Measurements from ENCODE around the gene PTPRG.
"Not testable (repeated sequence)": the region's sequence is repeated elsewhere in the genome, so short reads cannot be mapped to it uniquely, and the experiment has no call there.

PTPRG gene

DNA sequence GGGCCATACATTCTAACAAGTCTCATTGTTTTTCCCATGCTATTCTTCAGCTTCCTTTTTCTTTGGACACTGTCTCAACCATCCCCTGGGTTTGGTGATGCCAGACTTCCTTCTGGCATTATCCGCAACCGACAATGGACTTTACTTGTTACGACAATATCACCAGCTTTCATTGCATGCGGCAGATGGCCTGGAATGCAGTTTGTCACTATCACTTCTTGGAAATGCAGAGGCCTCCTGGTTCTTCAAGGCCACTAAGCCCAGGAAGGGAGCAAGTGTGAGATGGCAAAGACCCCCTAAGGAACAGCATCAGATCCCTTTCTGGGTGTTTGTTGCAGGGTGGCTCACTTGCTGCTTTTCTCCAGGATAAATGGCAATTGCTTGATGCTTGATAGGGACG lies 128.6 kb downstream of the PTPRG start:
- TF ChIP-seq, protein P1, sequence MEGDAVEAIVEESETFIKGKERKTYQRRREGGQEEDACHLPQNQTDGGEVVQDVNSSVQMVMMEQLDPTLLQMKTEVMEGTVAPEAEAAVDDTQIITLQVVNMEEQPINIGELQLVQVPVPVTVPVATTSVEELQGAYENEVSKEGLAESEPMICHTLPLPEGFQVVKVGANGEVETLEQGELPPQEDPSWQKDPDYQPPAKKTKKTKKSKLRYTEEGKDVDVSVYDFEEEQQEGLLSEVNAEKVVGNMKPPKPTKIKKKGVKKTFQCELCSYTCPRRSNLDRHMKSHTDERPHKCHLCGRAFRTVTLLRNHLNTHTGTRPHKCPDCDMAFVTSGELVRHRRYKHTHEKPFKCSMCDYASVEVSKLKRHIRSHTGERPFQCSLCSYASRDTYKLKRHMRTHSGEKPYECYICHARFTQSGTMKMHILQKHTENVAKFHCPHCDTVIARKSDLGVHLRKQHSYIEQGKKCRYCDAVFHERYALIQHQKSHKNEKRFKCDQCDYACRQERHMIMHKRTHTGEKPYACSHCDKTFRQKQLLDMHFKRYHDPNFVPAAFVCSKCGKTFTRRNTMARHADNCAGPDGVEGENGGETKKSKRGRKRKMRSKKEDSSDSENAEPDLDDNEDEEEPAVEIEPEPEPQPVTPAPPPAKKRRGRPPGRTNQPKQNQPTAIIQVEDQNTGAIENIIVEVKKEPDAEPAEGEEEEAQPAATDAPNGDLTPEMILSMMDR (IDR thresholded peaks at IDR 0.05; ENCODE audit: low read depth, low read length, missing control alignments): no peak
- DNase-seq (ENCODE audit: low read depth): no peak
- in situ Hi-C loops (cut with HindIII; ENCODE audit: low sequenced_read_pairs): no loop called here
- no peak overlapping the region for H3K4me3 ChIP-seq (ENCODE audit: low read depth, low read length)

DNA sequence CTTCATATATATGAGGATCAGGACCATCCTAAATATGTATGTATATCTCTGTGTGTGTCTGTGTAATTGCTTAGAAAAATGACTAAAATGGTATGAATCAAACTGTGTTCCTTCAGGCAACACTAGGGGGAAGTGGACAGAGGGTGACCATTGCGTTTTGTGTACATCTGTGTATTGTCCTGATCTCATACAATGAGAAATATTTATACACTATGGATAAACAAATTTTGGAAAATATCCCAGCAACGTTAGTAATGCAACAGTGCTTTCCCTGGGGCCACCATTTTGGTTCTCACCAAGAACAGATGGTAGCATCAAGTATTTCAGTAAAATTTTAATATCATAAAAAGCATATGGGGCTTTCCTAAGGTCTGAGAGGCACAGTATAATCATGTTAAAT lies 130.1 kb downstream of the PTPRG start:
- no peak overlapping the region for H3K4me3 ChIP-seq (ENCODE audit: low read depth, low read length)
- TF ChIP-seq, protein P1 (IDR thresholded peaks at IDR 0.05; ENCODE audit: low read depth, low read length, missing control alignments): no peak
- no peak for DNase-seq (ENCODE audit: low read depth)
- in situ Hi-C loops (cut with HindIII; ENCODE audit: low sequenced_read_pairs): no loop called here

DNA sequence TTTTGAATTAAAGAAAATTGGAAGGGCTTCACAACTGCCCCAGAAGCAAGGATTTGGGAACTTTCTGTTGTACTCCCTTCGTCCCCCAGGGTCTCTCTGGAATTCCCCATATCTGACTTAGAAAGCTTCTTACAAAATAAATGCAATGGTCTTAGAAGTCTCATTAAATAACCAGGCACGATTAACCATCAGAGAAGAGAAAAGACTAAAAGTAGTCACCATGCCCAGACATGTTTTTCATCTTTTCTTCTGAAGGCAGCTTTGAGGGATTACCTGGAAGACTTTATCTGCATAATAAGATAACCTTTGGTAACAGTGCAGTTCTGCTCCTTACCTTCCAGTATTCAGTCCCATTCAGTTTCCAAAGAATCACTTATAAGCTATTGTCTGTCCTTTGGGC lies 135.9 kb downstream of the PTPRG start:
- DNase-seq (ENCODE audit: low read depth): no peak
- in situ Hi-C loops (cut with HindIII; ENCODE audit: low sequenced_read_pairs): no loop called here
- TF ChIP-seq, protein P1 (IDR thresholded peaks at IDR 0.05; ENCODE audit: low read depth, low read length, missing control alignments): no peak
- no peak overlapping the region for H3K4me3 ChIP-seq (ENCODE audit: low read depth, low read length)

DNA sequence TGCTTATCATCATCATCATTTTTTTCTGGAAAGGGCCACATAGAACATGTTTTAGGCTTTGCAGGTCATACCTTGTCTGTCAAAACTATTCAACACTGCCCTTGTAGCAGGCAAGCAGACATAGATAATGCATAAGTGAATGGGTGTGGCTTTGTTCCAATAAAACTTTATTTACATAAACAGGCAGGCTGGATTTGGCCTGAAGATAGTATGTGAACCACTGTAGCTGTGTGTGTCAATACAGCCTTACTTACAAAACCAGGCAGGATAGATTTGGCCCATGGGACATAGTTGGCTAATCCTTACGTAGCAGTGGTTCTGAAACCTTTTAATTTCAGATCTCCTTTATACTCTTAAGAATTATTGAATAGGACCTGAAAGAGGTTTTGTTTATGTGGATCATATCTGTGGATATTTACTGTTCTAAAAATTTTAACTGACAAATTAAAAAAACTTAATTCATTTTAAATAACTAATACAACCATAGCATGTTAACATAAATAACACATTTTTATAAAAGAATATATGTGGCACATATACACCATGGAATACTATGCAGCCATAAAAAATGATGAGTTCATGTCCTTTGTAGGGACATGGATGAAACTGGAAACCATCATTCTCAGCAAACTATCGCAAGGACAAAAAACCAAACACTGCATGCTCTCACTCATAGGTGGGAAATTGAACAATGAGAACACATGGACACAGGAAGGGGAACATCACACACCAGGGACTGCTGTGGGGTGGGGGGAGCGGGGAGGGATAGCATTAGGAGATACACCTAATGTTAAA lies 137.1 kb downstream of the PTPRG start:
- in situ Hi-C loops (cut with HindIII; ENCODE audit: low sequenced_read_pairs); DNase-seq (ENCODE audit: low read depth); H3K4me3 ChIP-seq (ENCODE audit: low read depth, low read length): not testable (repeated sequence)

DNA sequence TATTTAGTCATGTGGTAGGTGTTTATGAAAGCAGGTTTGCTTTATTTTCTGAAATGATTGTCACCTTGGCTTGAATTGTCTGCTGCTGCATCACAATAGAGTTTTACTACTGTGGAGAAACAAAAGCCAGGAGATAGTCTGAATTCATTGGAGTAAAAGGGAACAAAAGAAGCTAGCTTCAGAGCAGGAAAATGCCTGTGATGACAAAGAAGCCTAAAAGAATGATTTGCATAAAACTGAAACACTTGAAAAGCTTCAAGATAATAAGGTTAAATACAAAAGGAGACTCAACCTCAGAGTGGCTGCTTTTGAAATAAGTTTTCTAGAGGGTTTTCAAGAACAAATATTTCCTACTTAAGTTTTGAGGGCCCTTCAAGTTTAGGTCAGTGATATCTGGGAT lies 138.3 kb downstream of the PTPRG start:
- in situ Hi-C loops (cut with HindIII; ENCODE audit: low sequenced_read_pairs): no loop called here

DNA sequence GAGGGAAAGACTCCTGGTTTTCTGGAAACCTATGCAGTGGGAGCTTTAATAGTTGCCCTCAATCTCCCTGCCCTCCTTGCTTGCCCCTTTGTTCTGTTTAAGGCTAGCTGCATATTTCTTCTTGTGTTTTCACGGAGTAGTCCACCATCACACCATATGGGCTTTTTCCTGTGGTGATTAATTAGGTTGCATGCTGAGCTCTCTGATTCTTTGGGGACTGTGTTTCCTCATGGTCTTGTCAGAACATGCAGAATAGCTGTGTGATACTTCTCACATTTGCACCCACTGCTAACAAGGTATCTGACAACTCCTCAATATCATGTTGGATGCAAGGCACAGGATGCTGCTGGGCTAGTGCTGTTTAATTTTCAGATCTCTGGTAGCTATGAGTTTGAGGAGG lies 139.6 kb downstream of the PTPRG start:
- DNase-seq (ENCODE audit: low read depth): no peak
- in situ Hi-C loops (cut with HindIII; ENCODE audit: low sequenced_read_pairs): no loop called here
- TF ChIP-seq, protein P1 (IDR thresholded peaks at IDR 0.05; ENCODE audit: low read depth, low read length, missing control alignments): no peak
- no peak overlapping the region for H3K4me3 ChIP-seq (ENCODE audit: low read depth, low read length)

More for the DNA sequence above, 138.3 kb downstream of the PTPRG start:
- DNase-seq (ENCODE audit: low read depth): no peak
- no peak overlapping the region for H3K4me3 ChIP-seq (ENCODE audit: low read depth, low read length)
- TF ChIP-seq, protein P1 (IDR thresholded peaks at IDR 0.05; ENCODE audit: low read depth, low read length, missing control alignments): no peak

DNA sequence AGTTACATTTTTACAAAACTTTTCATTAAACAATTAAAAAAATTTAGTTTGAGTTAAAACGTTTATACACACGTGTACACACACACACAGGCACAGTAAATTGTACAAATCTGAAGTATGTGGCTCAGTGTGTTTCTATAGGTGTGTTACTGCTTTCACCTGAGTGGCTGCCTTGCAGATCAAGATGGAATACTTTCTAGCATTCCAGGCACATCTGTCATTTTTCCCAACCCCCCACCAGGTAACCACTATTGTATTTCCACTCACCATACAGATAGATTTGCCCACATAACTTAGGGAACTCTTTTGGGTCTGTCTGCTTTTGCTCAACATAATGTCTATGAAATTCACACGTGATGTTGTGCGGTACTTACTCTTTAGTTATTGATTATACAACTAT lies 141.1 kb downstream of the PTPRG start:
- DNase-seq (ENCODE audit: low read depth): no peak
- TF ChIP-seq, protein P1 (IDR thresholded peaks at IDR 0.05; ENCODE audit: low read depth, low read length, missing control alignments): no peak
- H3K4me3 ChIP-seq (ENCODE audit: low read depth, low read length): no peak overlapping the region
- in situ Hi-C loops (cut with HindIII; ENCODE audit: low sequenced_read_pairs): no loop called here

All from astrocyte of the cerebellum (primary cell).